SK-MEL-5 (cell line): Measurements from ENCODE around the gene SVOP. TPM values are rescaled to one million over a fixed set of nuclear protein-coding genes. Genes with fewer than 3 reads are reported as not detected.

ENCODE experiments used
- DNase-seq: peaks from one replicate; pipeline ENCODE4 v3.0.0-alpha.2; 2016; ENCODE audit warnings: low read depth, low spot score
- in situ Hi-C: cut with HindIII; loops from 2 replicates; pipeline ENCODE4 v1.10.0; 2016; ENCODE audit warnings: low sequenced_read_pairs, high pct_unique_total_duplicates, low pct_unique_long_range_greater_than_20kb
- total RNA-seq: library from RNA; depleted of rRNA; stranded (reverse); fragments of >200 nt; shearing (Covaris generic); gene quantifications from 2 replicates; pipeline ENCODE4 v1.2.3, GENCODE V29; 2014

The SVOP gene
- total RNA-seq, 1 experiment from 2014 or later, result not detected

- in situ Hi-C loops, result no loop called here
- peak; percentile 85 for DNase-seq
Observed at GRCh38 chr12:108955225-108955835, 65.5 kb downstream of the SVOP start.

DNA sequence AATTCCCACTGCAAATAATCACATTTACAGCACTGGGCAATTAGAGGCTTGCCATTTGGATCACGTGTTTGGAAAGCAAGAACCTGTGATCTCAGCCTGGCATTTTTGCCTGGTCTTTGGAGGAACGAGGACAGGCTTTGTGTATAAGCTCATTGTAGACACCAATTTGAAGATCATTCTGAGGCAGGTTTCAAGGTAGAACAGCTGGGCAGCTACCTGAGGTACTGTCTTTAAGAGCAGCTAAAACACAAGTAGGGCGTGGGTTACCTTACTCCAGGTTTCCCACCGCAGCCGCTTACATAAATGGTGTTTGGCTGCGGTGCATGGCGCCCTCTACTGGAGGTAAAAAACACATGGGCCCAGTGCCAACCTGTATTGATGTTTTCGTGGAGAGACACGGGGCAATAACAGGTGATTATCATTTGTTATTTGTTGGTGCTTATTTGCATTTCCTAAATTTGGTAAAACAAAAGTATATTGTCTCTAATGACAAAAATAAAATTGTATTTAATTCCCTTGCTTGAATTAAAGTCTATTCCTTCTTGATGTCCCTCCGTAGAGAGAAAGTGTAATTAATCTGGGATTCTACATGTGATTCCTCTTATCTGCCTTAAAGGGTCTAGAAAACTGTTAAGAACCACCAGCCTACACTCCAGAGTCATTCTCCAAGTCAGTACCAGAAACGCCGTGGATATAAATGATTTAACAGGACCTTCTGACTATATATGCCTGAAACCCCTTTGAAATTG is 69.7 kb downstream of the SVOP start:
- DNase-seq, result peak; percentile 77
- in situ Hi-C loops, result no loop called here

- in situ Hi-C loops, result no loop called here
Observed at GRCh38 chr12:108949976-108950375, 70.9 kb downstream of the SVOP start.

GRCh38 chr12:108948367-108948766 is 72.5 kb downstream of the SVOP start:
- DNase-seq, result no peak
- in situ Hi-C loops, result no loop called here

More at GRCh38 chr12:108949976-108950375, 70.9 kb downstream of the SVOP start:
- no peak for DNase-seq

- DNase-seq, result no peak
- in situ Hi-C loops, result no loop called here
Observed at GRCh38 chr12:108947097-108947496, 73.8 kb downstream of the SVOP start.

DNA sequence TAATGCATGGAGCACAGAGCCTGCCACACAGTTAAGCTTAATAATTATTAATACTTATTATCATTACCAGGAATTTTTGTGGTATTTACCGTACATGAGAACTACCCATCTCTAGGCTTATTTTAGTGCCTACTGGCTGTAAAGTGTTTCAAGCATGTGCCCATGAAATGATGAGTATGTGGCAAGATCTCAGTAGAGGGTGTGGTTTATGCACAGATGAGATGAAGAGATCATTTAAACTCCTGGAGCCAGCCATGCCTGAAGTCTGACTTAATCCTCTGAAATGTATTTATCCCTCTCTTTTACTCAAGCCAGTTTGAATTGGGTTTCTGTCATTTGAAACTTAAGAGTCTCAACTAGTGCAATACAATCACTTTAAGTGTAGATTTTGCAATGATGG is 80.7 kb downstream of the SVOP start:
- in situ Hi-C loops, result no loop called here
- no peak for DNase-seq

DNA sequence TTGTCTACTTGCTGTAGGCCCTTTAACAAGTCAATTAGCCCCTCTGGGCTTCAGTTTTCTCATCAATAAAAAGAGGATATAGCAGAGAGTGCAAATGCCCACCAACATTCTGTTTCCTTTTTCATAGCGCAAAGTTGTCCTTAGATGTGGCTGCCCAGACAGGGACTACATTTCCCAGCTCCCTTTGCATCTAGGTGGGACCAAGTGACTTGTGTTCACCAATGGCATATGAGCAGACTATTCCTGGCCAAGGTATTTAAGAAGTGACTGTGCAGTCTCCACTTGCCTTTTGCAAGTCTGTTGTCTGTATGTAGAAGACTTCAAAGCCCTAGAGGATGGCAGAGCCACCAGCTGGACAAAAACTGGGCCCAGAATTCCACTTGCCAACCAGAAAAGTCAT is 81.3 kb downstream of the SVOP start:
- peak; percentile 68 for DNase-seq
- in situ Hi-C loops, result no loop called here

DNA sequence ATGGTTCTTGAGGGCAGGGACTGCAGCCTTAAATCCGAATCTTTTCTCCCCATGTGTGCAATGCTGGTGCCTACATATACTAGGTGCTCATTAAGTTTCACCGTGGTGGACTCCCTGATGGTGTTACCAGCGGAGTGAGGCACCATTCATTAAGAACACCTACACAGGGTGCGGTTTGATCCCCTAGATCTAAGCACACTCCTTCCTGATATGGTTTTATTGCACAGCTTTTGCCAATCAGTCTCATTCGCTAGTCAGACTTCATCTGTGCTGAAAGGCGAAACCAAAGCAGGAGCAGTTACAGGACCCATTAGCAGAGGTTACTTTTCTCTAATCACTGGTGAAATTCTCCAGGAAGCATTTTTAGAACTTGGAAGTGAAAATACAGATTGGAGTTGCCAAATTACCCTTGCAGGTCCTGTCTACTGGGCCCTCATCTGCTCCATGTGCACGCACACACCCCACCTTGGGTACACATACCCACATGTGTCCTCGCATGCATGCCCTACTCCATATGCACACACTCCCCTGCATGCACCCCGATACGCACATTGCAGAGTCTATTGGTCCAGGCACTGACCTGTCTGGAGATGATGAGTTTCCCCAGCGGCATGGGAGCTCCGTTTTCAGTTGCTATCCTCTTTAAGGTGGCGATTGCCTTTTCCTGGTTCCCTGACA is 82.5 kb downstream of the SVOP start:
- no peak for DNase-seq
- in situ Hi-C loops, result no loop called here

DNA sequence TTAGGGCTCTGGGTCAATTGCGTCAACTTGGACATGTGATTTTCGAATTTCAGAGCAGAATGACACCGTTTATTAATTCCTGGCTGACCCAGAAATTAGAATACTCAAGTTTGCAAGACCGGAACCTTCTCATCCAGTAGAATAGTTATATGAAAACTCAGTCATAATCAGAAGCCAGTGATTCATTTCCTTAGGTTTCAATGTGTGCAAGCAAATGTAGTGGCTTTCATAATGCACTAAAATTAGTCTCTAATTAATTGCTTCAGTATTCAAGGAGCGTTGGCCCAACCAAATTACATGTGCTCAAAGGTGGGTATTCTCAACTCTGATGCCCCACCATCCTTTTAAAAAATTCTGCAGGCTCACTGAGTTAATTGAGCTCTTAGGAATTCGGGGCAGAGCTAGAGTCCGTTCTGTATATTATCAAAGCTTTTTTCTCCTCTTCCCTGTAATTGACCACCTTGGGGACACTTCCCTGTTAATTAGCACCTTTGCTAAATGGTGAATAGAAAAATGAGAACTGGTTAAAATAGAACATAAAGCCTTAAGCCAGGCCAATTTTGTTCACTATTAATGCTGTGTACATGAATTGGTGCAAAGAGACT is 85.6 kb downstream of the SVOP start:
- in situ Hi-C loops, result no loop called here
- no peak for DNase-seq

- no peak for DNase-seq
- in situ Hi-C loops, result no loop called here
Observed at GRCh38 chr12:108933949-108934348, 86.9 kb downstream of the SVOP start.

DNA sequence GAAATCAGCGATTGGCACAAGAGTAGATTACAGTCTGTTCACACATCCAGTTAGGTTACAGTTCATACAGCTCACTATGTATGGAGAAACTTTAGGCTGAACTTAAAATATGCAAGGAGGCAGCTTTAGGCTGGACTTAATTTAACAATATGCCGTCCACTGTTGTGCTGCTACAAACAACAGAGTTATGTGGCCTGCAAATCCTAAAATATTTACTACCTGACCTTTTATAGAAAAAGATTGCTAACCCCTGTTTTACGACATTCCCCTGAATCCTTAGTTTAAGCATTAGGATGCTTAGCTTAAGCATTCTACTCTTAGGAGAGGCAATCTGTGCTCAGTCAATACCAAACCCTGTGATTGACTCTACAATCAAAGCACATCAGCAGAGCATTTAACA is 90.1 kb downstream of the SVOP start:
- in situ Hi-C loops, result no loop called here
- DNase-seq, result no peak

- in situ Hi-C loops, result no loop called here
- DNase-seq, result no peak
Observed at GRCh38 chr12:108930155-108930554, 90.7 kb downstream of the SVOP start.

DNA sequence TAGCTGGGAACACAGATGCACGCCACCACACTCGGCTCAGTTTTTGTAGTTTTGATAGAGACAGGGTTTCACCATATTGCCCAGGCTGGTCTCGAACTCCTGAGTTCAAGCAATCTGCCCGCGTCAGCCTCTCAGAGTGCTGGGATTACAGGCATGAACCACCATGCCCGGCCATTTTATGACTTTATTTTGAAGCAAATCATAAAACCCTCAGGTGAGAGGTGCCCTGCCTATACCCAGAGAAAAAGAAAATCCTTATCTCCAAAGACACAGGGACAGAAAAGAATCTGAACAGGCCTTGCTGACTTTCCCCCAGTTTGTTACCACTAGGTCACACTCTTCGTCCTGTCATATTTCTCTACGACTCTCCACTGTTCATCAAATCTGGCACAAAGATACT is 92.2 kb downstream of the SVOP start:
- no peak for DNase-seq
- in situ Hi-C loops, result no loop called here

DNA sequence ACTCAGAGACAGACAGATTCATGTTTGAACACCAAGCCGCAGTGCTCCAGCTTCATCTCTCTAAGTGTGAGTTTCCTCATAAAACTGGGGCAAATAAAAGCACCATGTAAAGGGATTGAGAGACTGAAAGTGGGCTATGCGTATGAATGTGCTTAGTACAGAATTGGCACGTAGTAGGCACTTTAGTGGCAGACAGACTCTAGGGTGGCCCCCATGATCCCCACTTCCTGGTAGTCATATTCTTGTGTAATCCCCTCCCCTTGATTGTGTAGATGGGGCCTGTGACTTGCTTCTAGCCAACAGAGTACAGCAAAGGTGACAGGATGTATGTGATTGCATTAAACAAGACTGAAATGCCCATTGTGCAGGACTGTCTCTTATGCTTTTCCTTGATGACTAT is 98.0 kb downstream of the SVOP start:
- in situ Hi-C loops, result no loop called here

GRCh38 chr12:108921946-108922345 is 98.9 kb downstream of the SVOP start:
- in situ Hi-C loops, result no loop called here
- no peak for DNase-seq

More for the DNA sequence above, 98.0 kb downstream of the SVOP start:
- DNase-seq, result no peak

DNA sequence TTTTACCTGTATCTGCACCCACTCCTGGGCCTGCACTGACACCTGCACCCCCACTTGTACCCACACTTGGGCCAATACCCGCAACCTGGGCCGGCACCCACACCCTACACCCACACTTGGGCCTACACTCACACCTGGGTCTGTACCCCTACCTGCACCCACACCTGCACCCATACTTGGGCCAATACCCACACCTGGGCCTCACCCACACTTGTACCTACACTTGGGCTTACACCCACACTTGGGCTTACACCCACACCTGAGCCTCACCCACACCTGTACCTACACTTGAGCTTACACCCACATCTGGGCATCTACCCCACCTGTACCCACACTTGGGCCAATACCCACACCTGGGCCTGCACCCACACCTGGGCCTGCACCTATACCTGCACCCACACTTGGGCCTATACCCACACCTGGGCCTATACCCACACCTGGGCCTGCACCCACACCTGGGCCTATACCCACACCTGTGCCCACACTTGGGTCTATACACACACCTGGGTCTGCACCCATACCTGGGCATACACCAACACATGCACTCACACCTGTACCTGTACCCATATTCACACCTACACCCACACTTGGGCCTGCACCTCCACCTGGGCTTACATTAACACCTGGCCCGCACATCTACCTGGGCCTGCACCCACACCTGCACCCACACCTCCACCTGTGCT is 101.8 kb downstream of the SVOP start:
- in situ Hi-C loops, result no loop called here
- DNase-seq, result no peak

GRCh38 chr12:108918206-108918605 is 102.7 kb downstream of the SVOP start:
- no peak for DNase-seq
- in situ Hi-C loops, result no loop called here

DNA sequence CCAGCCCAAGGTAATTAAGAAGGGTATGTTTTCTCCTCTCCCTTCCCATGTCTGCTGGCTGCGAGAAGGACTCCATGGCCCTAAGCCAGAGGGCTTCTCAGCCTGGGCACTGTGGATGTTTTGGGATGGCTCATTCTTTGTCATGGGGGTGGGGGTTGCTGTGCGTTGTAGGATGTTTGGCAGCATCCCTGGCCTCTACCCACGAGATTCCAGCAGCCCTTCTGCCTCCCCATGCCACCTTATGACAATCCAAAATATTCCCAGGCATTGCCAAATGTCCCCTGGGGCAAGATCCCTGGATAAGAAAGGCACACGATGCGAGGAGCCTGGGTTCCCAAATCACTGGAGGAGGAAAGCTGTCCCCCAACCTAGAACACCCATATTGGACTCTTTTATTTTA is 104.5 kb downstream of the SVOP start:
- in situ Hi-C loops, result no loop called here
- no peak for DNase-seq
